ENCODE measurements around the gene GSX1.

GSX1 gene

GRCh38 chr13:27795718-27796019, 3.4 kb downstream of the GSX1 start:
- Histone ChIP-seq H3K36me3 (ENCODE audit: control insufficient read depth, insufficient read depth, low read length) (no peaks in the 10 kb centered on the region), H4K5ac (ENCODE audit: low read length) (no peak overlapping the region), H3K4me2 (ENCODE audit: low read length) (no peak overlapping the region), H3K9ac (ENCODE audit: low read length) (no peak overlapping the region), H2BK120ac (ENCODE audit: low read depth, low read length) (no peak overlapping the region), H3K4me3 (ENCODE audit: low read length) (no peak overlapping the region), H2BK5ac (ENCODE audit: low read length) (no peak overlapping the region), H3K4me1 (ENCODE audit: control insufficient read depth, low read depth, low read length) (peaks cover 2% of the 10 kb centered on the region), H3K23ac (ENCODE audit: low read length) (no peak overlapping the region), H2AK5ac (ENCODE audit: low read length) (no peak overlapping the region), H3K79me1 (ENCODE audit: low read length) (no peaks in the 10 kb centered on the region), H3K56ac (ENCODE audit: low read length) (no peak overlapping the region), H3K79me2 (ENCODE audit: control insufficient read depth, insufficient read depth, low read length) (no peaks in the 10 kb centered on the region), H3K27ac (ENCODE audit: low read depth, low read length) (no peak overlapping the region), H4K8ac (ENCODE audit: low read depth, low read length) (no peak overlapping the region), H2BK15ac (replicated peaks; ENCODE audit: low read depth) (no peak overlapping the region), H3K4ac (ENCODE audit: low read depth, low read length) (no peak overlapping the region), H3K18ac (ENCODE audit: low read length) (no peak overlapping the region), H3K27me3 (ENCODE audit: insufficient read depth, low read length, poor library complexity) (peaks cover 86% of the 10 kb centered on the region)
- no peak for DNase-seq
- WGBS (ENCODE audit: extremely low coverage, insufficient coverage, low lambda C conversion rate): no CpG with 5 or more reads among the region's 6 CpGs

GRCh38 chr13:27796544-27797227, 4.4 kb downstream of the GSX1 start:
- Histone ChIP-seq H3K27ac (ENCODE audit: low read depth, low read length) (no peak overlapping the region), H2BK15ac (replicated peaks; ENCODE audit: low read depth) (no peak overlapping the region), H3K79me2 (ENCODE audit: control insufficient read depth, insufficient read depth, low read length) (no peaks in the 10 kb centered on the region), H4K8ac (ENCODE audit: low read depth, low read length) (no peak overlapping the region), H4K5ac (ENCODE audit: low read length) (no peak overlapping the region), H3K18ac (ENCODE audit: low read length) (no peak overlapping the region), H3K9ac (ENCODE audit: low read length) (no peak overlapping the region), H3K4me3 (ENCODE audit: low read length) (peak overlapping the region; percentile 2), H3K4ac (ENCODE audit: low read depth, low read length) (no peak overlapping the region), H2AK5ac (ENCODE audit: low read length) (no peak overlapping the region), H2BK5ac (ENCODE audit: low read length) (no peak overlapping the region), H3K56ac (ENCODE audit: low read length) (no peak overlapping the region), H3K36me3 (ENCODE audit: control insufficient read depth, insufficient read depth, low read length) (no peaks in the 10 kb centered on the region), H3K4me2 (ENCODE audit: low read length) (peak overlapping the region; percentile 34), H3K4me1 (ENCODE audit: control insufficient read depth, low read depth, low read length) (peaks cover 2% of the 10 kb centered on the region), H3K27me3 (ENCODE audit: insufficient read depth, low read length, poor library complexity) (peaks cover 76% of the 10 kb centered on the region), H2BK120ac (ENCODE audit: low read depth, low read length) (no peak overlapping the region), H3K79me1 (ENCODE audit: low read length) (no peaks in the 10 kb centered on the region), H3K23ac (ENCODE audit: low read length) (no peak overlapping the region)
- DNase-seq: no peak
- WGBS (ENCODE audit: extremely low coverage, insufficient coverage, low lambda C conversion rate): no CpG with 5 or more reads among the region's 24 CpGs

GRCh38 chr13:27797228-27797624, 4.9 kb downstream of the GSX1 start:
- H3K4me3 ChIP-seq (ENCODE audit: low read length): peak overlapping the region; percentile 2

GRCh38 chr13:27806744-27807387, 14.6 kb downstream of the GSX1 start:
- DNase-seq: no peak
- Histone ChIP-seq H2BK120ac (ENCODE audit: low read depth, low read length) (no peak overlapping the region), H3K36me3 (ENCODE audit: control insufficient read depth, insufficient read depth, low read length) (no peaks in the 10 kb centered on the region), H3K23ac (ENCODE audit: low read length) (no peak overlapping the region), H3K4me2 (ENCODE audit: low read length) (no peak overlapping the region), H3K79me2 (ENCODE audit: control insufficient read depth, insufficient read depth, low read length) (no peaks in the 10 kb centered on the region), H3K4ac (ENCODE audit: low read depth, low read length) (no peak overlapping the region), H3K27me3 (ENCODE audit: insufficient read depth, low read length, poor library complexity) (no peaks in the 10 kb centered on the region), H3K9ac (ENCODE audit: low read length) (no peak overlapping the region), H3K56ac (ENCODE audit: low read length) (no peak overlapping the region), H3K18ac (ENCODE audit: low read length) (no peak overlapping the region), H3K79me1 (ENCODE audit: low read length) (no peaks in the 10 kb centered on the region), H3K4me1 (ENCODE audit: control insufficient read depth, low read depth, low read length) (no peaks in the 10 kb centered on the region), H2BK15ac (replicated peaks; ENCODE audit: low read depth) (no peak overlapping the region), H4K5ac (ENCODE audit: low read length) (no peak overlapping the region), H3K4me3 (ENCODE audit: low read length) (no peak overlapping the region), H4K8ac (ENCODE audit: low read depth, low read length) (no peak overlapping the region), H2BK5ac (ENCODE audit: low read length) (no peak overlapping the region), H2AK5ac (ENCODE audit: low read length) (no peak overlapping the region), H3K27ac (ENCODE audit: low read depth, low read length) (no peak overlapping the region)
- WGBS (ENCODE audit: extremely low coverage, insufficient coverage, low lambda C conversion rate): no CpG with 5 or more reads among the region's 8 CpGs

More at GRCh38 chr13:27797228-27797624, 4.9 kb downstream of the GSX1 start:
- Histone ChIP-seq H3K27me3 (ENCODE audit: insufficient read depth, low read length, poor library complexity) (peaks cover 71% of the 10 kb centered on the region), H2BK5ac (ENCODE audit: low read length) (no peak overlapping the region), H3K4me2 (ENCODE audit: low read length) (peak overlapping the region; percentile 34), H3K56ac (ENCODE audit: low read length) (no peak overlapping the region), H4K5ac (ENCODE audit: low read length) (no peak overlapping the region), H2BK120ac (ENCODE audit: low read depth, low read length) (no peak overlapping the region), H4K8ac (ENCODE audit: low read depth, low read length) (no peak overlapping the region), H3K36me3 (ENCODE audit: control insufficient read depth, insufficient read depth, low read length) (no peaks in the 10 kb centered on the region), H3K23ac (ENCODE audit: low read length) (no peak overlapping the region), H3K79me1 (ENCODE audit: low read length) (no peaks in the 10 kb centered on the region), H3K4ac (ENCODE audit: low read depth, low read length) (no peak overlapping the region), H3K18ac (ENCODE audit: low read length) (no peak overlapping the region), H3K79me2 (ENCODE audit: control insufficient read depth, insufficient read depth, low read length) (no peaks in the 10 kb centered on the region), H3K4me1 (ENCODE audit: control insufficient read depth, low read depth, low read length) (peaks cover 2% of the 10 kb centered on the region), H2BK15ac (replicated peaks; ENCODE audit: low read depth) (no peak overlapping the region), H2AK5ac (ENCODE audit: low read length) (no peak overlapping the region), H3K27ac (ENCODE audit: low read depth, low read length) (no peak overlapping the region), H3K9ac (ENCODE audit: low read length) (no peak overlapping the region)
- peak; percentile 88 for DNase-seq
- no CpG with 5 or more reads among the region's 24 CpGs for WGBS (ENCODE audit: extremely low coverage, insufficient coverage, low lambda C conversion rate)

- Histone ChIP-seq H3K18ac (ENCODE audit: low read length) (no peak overlapping the region), H4K8ac (ENCODE audit: low read depth, low read length) (no peak overlapping the region), H3K79me2 (ENCODE audit: control insufficient read depth, insufficient read depth, low read length) (no peaks in the 10 kb centered on the region), H3K27ac (ENCODE audit: low read depth, low read length) (no peak overlapping the region), H2BK15ac (replicated peaks; ENCODE audit: low read depth) (no peak overlapping the region), H3K36me3 (ENCODE audit: control insufficient read depth, insufficient read depth, low read length) (no peaks in the 10 kb centered on the region), H3K4me2 (ENCODE audit: low read length) (no peak overlapping the region), H2BK120ac (ENCODE audit: low read depth, low read length) (no peak overlapping the region), H3K79me1 (ENCODE audit: low read length) (no peaks in the 10 kb centered on the region), H3K9ac (ENCODE audit: low read length) (no peak overlapping the region), H3K27me3 (ENCODE audit: insufficient read depth, low read length, poor library complexity) (no peaks in the 10 kb centered on the region), H3K4ac (ENCODE audit: low read depth, low read length) (no peak overlapping the region), H3K56ac (ENCODE audit: low read length) (no peak overlapping the region), H3K4me1 (ENCODE audit: control insufficient read depth, low read depth, low read length) (no peaks in the 10 kb centered on the region), H2AK5ac (ENCODE audit: low read length) (no peak overlapping the region), H3K4me3 (ENCODE audit: low read length) (no peak overlapping the region), H3K23ac (ENCODE audit: low read length) (no peak overlapping the region), H4K5ac (ENCODE audit: low read length) (no peak overlapping the region), H2BK5ac (ENCODE audit: low read length) (no peak overlapping the region)
- DNase-seq: no peak
- no CpG with 5 or more reads among the region's 5 CpGs for WGBS (ENCODE audit: extremely low coverage, insufficient coverage, low lambda C conversion rate)
Measured at GRCh38 chr13:27808851-27809550, 16.7 kb downstream of the GSX1 start.

Measured in mesendoderm (in vitro differentiated cells).